ENCODE results near the gene ALK. TPM values are rescaled to one million over a fixed set of nuclear protein-coding genes. Genes with fewer than 3 reads are reported as not detected.

Gene ALK
- total RNA-seq, 1 donor from 2014 or later = 0.16 TPM

DNA sequence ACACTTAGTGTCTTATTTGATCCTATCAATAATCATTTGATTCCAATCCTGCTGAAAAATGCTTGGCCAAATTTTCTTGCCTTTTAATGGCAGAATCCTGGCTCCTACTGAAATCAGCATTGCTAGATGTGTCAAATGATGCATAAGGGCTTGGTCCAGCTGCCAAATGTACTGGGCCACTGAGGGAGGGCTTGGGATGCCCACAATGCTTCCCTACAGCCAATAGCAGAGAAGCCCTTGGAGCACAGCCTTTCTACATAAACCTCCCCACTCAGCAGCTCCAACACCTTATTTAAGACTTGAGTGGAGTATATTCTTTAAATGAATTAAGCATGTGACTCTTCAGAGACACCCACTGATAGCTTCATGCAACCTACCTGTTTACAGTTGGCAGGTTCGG lies 3.6 kb downstream of the ALK start:
- ATAC-seq (ENCODE audit: poor library complexity) = no peak
- intact Hi-C loops (cut with DNase I) = no loop called here

DNA sequence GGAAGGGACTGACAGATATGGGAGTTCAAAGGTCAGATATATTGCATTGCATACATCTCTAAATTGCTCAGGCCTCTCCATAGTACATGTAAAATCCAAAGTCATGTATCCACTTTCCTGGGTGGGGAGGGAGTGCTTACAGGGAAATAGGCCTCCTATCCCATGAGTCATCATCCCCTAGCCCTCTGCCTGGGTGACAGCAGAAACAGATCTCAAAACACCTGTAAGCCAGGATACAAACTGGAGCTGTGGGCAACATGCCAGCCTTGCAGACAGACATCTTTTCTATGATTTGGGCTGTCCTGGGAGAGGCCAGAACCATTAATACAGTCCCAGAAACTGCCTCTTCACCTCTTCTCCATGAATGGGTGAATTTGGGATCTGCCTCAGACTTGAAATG lies 4.8 kb downstream of the ALK start:
- intact Hi-C loops (cut with DNase I) = no loop called here
- DNase-seq = no peak
- no peak for ATAC-seq (ENCODE audit: poor library complexity)

More for the DNA sequence above, 3.6 kb downstream of the ALK start:
- DNase-seq = no peak

DNA sequence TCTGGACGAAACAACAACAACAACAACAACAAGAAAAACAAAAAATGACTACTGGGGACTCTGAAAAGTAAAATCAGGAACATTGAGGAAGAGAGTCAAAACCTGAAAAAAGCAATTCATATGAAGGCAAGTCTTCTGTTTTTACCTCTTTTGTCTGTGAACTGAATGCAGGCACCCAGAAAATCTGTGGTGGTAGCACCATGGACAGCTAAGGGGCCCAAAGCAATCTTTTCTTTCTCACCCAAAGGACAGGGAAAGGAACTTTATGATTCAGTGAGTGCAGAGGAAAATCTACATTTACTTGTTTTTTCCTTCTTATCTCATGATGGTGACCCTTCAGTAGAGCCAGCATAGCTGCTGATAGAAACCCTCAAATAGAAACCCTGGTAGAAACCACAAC lies 10.4 kb downstream of the ALK start:
- no peak for DNase-seq
- intact Hi-C loops (cut with DNase I) = no loop called here
- ATAC-seq (ENCODE audit: poor library complexity) = no peak

DNA sequence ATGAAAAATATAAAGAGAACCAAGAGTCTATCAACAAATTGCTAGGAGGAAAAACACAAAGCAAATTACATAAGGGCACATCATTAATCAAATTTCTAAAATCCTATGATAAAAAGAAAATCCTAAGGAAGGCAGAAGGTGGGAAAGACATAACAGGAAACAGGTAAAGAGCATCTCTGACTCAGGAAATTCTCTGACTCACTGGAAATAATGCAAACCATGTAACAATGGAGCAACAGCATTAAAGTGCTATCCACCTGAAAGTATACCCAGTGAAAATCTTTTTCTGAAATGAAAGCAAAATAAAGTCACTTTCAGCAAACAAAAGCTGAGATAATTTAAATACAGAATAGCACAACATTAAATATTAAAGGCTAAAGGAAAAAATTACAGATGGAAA lies 10.9 kb downstream of the ALK start:
- no peak for DNase-seq
- ATAC-seq (ENCODE audit: poor library complexity) = no peak
- intact Hi-C loops (cut with DNase I) = no loop called here

DNA sequence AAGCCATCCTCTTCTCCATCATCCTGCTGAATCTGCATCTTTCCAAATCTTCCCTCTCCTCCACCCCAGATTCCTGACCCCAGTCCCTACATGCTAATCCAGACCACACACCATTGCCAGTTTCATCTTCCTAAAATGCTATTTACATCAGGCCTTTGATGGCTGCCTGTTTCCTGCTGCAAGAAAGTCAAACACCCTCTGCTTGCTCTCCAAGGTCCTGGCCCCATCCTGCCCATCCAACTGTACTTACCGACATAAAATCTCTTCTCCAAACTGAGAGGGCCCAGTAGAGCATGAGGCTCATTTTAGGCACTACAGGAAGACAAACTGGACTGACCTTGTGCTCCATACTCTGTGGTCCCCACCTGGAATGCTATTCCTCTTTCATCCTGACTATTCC lies 19.0 kb downstream of the ALK start:
- ATAC-seq (ENCODE audit: poor library complexity) (no peak), DNase-seq (no peak)
- intact Hi-C loops (cut with DNase I) = no loop called here

DNA sequence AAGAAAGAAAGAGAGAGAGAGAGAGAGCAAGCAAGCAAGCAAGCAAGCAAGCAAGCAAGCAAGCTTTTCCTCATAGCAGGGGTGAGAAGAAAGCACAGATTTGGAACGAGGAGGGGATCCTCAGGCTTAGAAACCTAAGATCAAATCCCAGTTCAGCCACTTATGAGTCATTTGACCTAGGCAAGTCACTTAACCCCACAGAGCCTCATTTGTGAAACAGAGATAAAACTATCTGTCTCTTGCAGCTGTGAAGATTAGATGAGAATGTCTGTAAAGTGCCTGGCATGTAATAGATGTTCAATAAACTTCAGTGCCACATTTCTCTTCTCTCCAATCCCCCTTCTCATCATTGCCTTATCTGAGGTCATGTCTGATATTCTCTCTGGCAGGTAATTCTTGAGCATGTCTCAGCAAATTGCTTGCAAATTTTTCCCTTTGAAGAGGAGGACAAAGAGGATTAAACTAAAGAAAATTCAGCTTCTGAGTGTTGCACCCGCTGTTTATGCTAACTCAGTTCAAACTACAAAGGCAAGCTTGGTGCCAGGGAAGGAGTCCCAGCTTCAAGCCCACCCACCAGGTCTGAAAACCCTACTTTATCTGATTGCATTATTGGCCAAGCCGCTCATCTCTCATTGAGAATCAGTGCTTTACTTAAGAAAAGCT lies 20.3 kb downstream of the ALK start:
- ATAC-seq (ENCODE audit: poor library complexity) (no peak), DNase-seq (no peak)
- intact Hi-C loops (cut with DNase I) = no loop called here

DNA sequence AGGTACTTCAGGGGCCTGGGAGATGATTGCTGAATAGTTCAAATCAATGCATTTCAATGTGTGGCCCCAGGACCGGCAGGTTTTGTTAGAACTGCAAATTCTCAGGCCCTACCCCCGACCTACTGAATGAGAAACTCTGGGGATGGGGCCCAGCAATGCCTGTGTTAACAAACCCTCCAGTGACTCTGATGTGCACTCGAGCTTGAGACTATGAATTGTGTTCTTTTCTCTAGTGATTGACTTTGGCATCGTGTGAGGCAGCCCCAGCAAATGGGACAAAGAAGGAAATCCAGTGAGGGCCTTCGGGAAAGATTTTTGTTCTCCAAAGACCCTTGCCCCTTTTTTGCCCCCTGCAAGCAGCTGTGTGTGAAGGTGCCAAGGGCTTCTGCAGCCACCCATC lies 22.4 kb downstream of the ALK start:
- intact Hi-C loops (cut with DNase I) = no loop called here
- DNase-seq (no peak), ATAC-seq (ENCODE audit: poor library complexity) (no peak)

DNA sequence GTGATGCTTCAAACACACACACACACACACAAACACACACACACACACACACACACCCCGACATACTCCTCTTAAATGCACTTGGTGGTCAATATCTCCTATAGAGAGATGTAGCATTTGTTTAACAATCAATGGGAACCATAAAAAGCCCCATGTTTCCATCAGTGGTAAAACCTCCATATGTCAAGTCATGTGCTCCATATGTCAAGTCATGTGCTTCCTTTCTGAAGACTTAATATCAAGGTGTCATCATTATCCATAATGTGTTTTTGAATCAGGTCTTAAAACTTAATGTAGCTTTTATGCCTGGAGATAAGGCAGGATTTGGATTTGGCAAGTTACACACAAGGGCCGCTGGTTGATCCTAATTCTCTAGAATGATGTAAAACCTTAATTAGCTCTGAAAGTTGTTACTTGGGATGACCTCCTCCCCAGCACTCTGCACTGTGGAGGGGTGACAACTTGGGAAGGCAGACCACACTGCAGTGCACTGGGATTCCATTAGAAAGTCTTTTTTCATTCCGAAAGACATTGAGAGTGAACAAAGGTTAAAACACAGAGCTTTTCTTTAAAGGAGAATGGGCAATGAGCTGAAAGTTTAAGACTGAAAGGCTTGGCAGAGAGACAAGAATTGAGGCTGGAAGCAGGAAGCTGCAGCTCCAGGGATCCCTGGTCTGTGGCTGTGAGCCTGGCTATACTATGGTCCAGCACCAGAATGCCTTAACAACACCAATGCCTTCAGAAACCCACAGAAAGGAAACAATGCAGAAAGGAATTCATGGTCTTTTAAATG lies 26.4 kb downstream of the ALK start:
- ATAC-seq (ENCODE audit: poor library complexity) (no peak), DNase-seq (no peak)
- intact Hi-C loops (cut with DNase I) = no loop called here

DNA sequence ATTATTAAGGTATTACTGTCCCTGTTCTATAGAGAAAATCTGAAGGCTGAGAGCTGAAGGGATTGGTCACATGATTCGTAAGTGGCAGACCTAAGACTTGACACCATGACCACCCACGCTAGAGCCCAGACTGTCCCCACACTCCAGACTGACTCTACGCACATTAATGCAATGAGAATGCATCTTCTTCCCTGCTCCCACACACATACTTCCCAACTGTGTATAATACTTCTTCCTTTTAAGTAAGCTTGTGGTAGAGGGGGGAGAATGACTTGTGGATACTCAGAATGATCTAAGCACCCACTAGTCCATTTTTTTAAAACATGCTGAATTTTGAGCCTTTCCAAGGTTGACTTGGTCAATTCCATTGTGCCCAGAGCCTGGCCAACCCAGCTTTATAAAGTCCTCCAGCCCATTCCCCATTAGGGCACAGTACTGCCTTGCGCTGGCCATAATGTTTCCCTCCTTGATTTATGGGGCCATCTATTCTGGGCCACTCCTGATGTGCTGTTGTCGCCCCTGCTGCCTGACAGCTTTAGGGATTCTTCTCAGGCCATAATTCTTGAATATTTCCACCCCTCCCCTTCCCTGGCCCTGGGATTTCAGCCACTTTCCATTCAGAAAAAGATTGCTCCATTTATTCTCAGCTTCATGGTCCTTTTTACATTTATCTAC lies 28.7 kb downstream of the ALK start:
- intact Hi-C loops (cut with DNase I) = no loop called here
- DNase-seq = no peak
- ATAC-seq (ENCODE audit: poor library complexity) = no peak

DNA sequence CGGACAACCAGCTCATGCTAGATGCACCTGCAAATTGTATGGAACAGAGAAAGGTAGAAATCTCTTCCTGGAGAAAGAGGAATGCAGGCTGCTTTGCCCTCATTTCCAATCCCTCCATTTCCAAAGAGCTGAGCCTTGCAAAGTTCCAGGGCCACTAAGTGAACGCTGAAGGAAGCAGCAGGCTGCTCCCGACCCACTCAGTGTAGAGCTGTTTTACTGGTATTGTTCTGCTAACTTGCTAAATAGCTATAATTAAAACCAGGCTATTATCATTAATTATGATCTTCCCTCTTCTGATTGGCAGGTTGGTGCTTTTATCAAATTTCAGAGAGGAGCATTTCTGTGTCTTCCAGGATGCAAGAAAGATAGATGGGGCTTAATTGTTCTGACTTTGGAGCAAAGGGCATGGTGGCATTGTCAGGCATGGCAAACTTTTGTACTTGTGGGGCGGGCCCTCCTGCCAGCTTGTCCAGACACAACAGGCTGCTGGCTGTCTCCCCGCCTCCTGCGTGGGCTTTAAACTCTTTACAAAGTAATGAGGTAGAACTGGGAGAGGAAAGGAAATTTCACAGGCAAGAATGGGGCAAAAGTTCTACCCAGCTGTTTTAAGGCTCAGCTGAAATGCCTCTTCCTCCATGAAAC lies 40.2 kb downstream of the ALK start:
- intact Hi-C loops (cut with DNase I) = no loop called here
- DNase-seq = no peak
- no peak for ATAC-seq (ENCODE audit: poor library complexity)

DNA sequence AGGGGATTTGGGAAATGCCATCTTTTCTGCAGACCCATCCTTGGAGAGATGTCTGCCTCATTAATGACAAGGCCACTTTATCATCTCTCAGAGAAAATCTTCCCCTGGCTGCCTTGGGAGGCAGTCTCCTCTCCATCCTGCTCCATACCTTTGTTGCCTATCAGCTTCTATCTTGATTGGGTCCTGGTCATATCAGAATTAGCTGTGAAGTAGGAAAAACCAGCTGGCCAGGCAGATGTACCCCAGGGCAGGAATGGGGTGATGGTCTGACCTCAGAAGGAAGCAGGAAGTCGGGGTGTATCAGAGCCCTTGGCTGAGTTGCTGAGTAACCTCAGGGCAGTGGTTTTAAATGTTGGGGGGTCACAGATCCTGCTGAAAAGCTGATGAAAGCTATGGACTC lies 41.3 kb downstream of the ALK start:
- ATAC-seq (ENCODE audit: poor library complexity) (no peak), DNase-seq (no peak)
- intact Hi-C loops (cut with DNase I) = no loop called here

DNA sequence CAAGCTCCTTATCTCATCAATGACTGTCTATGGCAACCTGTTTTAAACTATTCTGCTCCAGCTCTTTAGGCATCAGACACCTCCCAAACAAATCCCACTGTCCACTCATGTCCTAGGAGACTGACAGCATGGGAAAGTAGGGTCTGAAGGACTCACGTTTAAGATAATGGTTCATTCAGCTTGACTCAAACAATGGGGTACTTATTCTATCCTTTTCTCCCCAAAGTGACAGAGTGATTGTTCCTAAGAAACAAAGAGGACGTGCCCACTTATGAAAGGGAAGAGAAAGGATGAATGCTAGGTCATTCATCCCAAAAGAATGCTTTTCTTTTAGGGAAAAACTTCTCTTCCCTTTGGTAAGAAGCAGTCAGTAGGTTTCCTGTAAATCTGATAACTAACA lies 41.9 kb downstream of the ALK start:
- no peak for DNase-seq
- ATAC-seq (ENCODE audit: poor library complexity) = no peak
- intact Hi-C loops (cut with DNase I) = no loop called here

DNA sequence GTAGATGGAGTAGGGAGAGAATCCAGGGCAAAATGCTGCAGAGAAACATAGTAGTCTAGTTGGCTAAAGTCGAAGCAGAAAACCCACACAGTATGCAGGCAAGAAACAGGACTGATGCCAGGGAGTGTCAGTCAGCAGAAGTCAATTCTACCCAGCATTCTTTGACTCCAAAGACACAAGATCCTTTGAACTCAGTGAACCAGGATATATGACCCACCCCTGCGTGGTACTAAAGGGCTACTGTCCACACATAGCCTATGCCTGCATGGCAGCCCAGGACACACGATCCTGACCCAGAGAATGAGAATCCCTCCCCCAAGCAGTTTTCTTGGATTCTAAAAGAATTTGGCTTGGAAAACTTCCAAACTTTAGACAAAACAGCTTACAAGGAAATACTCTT lies 42.5 kb downstream of the ALK start:
- intact Hi-C loops (cut with DNase I) = no loop called here
- ATAC-seq (ENCODE audit: poor library complexity) (no peak), DNase-seq (no peak)

DNA sequence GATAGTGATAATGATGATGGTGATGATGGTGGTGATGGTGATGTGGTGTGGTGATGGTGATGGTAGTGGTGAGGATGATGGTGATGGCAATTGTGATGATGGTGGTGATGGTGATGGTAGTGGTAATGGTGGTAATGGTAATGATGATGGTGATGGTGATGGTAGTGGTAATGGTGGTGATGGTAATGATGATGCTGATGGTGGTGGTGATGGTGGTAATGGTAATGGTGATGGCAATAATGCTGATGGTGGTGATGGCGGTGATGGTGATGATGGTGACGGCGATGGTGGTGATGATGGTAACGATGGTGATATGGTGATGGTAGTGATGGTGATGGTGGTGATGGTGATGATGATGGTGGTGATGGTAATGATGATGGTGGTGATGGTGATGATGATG lies 45.0 kb downstream of the ALK start:
- no peak for DNase-seq
- ATAC-seq (ENCODE audit: poor library complexity) = no peak
- intact Hi-C loops (cut with DNase I) = no loop called here

DNA sequence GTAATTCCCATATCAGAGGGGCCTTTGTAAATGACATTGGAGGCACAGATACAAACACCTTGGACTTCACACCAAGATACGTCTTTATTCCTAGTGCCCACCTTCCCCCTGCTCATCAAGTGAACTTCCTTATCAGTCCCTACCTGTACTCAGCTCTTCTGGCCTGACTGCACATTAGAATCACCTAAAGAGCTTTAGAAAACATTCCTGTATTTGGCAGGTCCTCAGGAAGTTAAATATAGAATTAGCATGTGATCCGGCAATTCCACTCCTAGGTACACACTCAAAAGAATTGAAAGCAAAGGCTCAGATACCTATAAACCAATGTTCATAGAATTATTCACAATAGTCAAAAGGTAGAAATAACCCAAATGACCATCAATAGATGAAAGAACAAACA lies 46.6 kb downstream of the ALK start:
- intact Hi-C loops (cut with DNase I) = no loop called here
- ATAC-seq (ENCODE audit: poor library complexity) (no peak), DNase-seq (no peak)

DNA sequence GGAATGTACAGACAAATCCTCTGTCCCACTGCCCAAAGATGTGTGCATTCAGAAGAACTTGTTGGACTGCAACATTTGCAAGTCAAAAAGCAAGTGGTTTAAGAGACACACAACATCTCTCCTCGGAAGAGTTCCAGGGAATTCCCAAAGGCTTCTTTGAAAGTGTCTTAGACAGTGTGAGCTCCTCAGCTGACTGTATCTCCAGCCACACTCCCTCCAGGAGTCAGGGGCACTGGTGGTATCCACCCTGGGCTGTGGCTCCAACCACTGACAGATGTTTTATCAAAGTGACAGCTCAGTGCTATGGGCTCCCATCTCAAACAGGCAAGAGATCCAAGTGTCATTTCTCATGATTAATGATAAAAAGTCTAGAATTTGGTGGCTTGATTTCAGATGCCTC lies 48.5 kb downstream of the ALK start:
- DNase-seq (no peak), ATAC-seq (ENCODE audit: poor library complexity) (no peak)
- intact Hi-C loops (cut with DNase I) = no loop called here

DNA sequence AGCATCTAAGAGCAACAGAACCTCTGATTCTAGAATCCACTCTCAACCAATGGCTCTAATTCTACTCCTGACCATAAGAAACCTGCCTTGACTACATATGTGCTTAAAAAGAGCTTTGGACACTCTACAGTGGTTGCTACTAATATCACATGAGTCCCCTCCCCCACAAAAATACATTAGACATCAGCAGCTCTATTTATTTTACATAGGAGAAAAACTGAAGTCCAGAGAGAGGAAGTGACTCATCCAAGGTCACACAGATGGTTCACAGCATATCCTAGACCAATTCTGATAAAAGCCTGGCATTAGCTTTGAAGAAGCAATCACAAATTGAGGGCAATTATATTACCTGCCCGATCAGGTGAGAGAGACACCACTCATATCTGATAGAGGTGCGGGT lies 49.8 kb downstream of the ALK start:
- ATAC-seq (ENCODE audit: poor library complexity) = no peak
- intact Hi-C loops (cut with DNase I) = no loop called here
- DNase-seq = no peak

DNA sequence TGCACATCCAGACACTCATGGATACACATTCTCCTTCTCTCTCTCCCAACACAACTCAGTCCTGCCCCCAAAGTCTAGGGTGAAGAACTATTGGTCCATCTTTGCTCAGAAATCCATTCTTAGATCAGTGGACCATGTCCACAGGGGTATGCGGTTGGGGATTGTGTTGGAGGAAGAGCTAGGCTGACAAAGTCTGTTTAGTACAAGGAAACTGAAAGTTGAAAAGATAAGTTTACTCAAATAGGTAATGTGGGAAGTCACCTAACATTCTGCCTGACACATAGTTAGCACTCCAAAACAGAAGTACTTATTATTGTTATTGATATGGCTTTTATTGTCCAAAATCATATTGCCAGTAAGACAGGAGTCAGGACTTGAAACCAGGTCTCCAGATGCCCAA lies 55.9 kb downstream of the ALK start:
- ATAC-seq (ENCODE audit: poor library complexity) = no peak
- intact Hi-C loops (cut with DNase I) = no loop called here

DNA sequence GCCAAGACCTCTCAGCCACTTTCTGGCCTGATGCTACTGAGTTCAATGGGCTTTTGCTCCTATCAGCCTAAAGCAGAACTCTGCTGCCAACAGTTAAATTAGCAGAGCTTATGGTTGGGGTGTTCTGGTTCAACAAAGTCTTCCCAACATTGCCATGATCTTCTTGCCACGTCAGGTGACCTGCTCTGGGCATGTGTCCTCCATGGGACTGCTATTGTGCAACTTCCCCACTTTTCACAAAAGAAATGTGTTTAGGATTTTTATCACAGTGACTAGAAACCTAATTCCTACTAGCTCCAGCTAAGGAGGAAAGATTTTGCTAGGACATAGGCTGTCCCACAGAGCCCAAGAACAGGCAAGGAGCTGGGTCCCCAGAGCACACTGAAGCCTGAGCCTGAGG lies 56.4 kb downstream of the ALK start:
- ATAC-seq (ENCODE audit: poor library complexity) (no peak), DNase-seq (no peak)
- intact Hi-C loops (cut with DNase I) = no loop called here

More for the DNA sequence above, 55.9 kb downstream of the ALK start:
- DNase-seq = no peak
